Stimulated activated CD4-positive, alpha-beta T cell treated with anti-CD3 and anti-CD28 coated beads, Interleukin-1b, Interleukin-23, amount 100 ng/mL, for 1 hour (primary cell): ENCODE results near the gene PLD2.
"Not testable (repeated sequence)": the region's sequence is repeated elsewhere in the genome, so short reads cannot be mapped to it uniquely, and the experiment has no call there.

ENCODE experiments used
- DNase-seq, 2 donors: peaks; one replicate each; pipeline ENCODE4 v3.0.0-alpha.2; 2020; ENCODE audit warnings: low read depth in 2 of 2

PLD2 gene

GRCh38 chr17:4789701-4789950 lies 17.3 kb upstream of the PLD2 start:
- no peak for DNase-seq

GRCh38 chr17:4789951-4790704 lies 16.8 kb upstream of the PLD2 start:
- peak; percentile 40 to 45 for DNase-seq

DNA sequence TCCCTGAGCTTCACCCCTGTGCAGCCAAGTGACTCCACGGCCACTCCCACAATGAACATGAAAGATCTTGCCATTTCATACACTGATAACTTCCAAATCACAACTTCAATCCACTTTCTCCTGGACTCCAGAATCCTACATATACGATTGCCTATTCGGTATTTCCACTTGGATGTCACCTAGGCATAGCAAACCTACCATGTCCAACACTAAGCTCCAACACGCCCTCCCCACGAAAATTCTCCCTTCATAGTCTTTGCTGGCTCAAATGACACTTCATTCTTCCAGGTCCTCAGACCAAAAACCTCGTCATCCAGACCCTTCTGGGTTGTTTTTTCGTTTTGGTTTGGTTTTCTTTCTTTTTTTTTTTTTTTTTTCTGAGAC lies 16.3 kb upstream of the PLD2 start:
- no peak for DNase-seq

DNA sequence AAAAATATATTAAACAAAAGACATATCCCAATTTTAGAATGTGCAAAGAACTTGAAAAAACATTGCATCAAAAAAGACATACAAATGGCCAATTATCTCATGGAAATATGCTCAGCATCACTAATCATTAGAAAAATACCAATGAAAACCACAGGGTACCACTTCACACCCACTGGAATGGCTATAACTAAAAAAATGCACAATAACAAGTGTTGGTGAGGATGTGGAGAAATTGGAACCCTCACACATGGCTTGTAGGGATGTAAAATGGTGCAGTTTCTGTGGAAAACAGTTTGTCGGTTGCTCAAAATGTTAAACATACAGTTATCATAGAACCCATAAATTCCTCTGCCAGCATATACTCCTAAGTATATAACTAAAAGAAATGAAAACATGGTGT lies 11.8 kb upstream of the PLD2 start:
- DNase-seq, result no peak

- no peak for DNase-seq
Measured at GRCh38 chr17:4796552-4796920, 10.4 kb upstream of the PLD2 start.

GRCh38 chr17:4800462-4801196 lies 6.3 kb upstream of the PLD2 start:
- no peak for DNase-seq

DNA sequence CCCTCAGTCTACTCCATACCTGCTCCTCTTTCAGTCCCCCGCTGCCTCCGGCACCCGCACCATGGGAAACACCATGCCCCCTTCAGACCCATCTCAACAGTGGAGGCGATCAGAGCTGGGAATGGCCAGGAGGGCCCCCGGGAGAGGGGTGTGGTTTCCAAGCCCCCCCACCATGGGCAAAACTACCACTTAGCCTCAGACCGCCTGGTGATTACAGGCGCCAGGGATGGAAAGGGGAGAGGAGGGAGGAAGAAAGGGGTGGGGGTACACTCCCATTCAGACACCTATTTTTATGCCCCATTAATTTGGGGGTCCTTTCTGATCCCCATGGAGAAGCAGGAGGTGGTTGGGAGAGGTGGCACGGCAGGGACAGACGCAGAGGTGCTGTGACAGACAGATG lies 4.7 kb upstream of the PLD2 start, which contains the start of gene C17orf114:
TSS of gene C17orf114 (minus strand) at position 101 of the 400 bp plus-strand sequence.
- DNase-seq, result no peak

DNA sequence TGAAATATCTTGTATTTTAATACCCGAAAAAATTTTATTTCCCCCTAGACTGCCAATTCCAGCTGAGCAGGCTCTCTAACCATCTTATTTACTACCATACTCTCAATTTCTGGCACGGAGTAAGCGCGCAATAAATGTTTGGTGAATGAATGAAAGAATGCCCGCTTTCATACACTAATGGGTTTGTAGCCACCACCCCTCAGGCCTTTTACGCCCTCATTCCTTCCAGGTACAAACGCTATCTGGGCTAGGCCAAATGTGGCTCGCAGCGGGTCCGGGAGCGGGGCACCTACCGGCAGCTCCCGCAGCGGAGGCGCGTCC lies 536 bp upstream of the PLD2 start:
- no peak for DNase-seq

DNA sequence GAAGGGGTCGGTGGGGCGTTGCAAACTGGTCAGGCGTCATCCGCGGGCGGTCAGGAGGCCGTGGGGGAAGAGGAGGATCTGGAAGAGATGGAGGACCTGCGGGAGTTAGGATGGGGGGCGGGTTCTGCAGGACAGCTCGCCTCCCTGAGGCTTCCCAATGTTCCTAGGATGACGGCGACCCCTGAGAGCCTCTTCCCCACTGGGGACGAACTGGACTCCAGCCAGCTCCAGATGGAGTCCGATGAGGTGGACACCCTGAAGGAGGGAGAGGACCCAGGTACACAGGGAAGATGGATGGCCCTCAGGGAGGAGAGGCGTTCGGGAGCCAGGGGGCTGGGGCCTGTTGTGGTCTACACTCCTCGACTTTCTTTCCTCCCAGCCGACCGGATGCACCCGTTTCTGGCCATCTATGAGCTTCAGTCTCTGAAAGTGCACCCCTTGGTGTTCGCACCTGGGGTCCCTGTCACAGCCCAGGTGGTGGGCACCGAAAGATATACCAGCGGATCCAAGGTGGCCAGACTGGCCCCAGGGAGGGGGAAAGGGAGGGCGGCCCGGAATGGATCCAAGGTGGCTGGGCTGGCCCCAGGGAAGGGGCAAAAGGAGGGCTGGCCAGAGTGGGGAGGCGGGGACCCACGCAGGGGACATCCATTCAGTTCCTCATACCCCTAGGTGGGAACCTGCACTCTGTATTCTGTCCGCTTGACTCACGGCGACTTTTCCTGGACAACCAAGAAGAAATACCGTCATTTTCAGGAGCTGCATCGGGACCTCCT lies 839 bp downstream of the PLD2 start:
- no peak for DNase-seq

GRCh38 chr17:4808378-4808767 lies 1.4 kb downstream of the PLD2 start:
- DNase-seq, result no peak

GRCh38 chr17:4810696-4811290 lies 3.8 kb downstream of the PLD2 start:
- no peak for DNase-seq

- DNase-seq, result no peak
Measured at GRCh38 chr17:4811471-4811870, 4.5 kb downstream of the PLD2 start.

DNA sequence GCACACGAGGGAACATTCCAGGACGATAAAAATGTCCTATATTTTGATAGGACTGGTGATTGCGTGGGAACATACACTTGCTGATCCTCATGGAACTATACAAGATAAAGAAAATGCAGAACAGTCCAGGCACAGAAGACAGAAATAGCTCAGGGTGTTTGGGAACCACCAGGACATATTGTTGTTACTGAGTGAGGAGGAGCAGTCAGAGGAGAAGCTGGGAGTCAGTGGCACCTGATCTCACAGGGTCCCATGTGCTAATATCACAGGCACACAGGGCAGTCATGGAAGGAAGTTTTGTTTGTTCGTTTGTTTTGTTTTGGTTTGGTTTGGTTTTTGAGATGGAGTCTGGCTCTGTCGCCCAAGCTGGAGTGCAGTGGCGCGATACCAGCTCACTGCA lies 5.7 kb downstream of the PLD2 start:
- DNase-seq, result no peak

GRCh38 chr17:4815043-4815675 lies 8.2 kb downstream of the PLD2 start:
- no peak for DNase-seq

- DNase-seq, result no peak
Measured at GRCh38 chr17:4816826-4817225, 9.9 kb downstream of the PLD2 start.

DNA sequence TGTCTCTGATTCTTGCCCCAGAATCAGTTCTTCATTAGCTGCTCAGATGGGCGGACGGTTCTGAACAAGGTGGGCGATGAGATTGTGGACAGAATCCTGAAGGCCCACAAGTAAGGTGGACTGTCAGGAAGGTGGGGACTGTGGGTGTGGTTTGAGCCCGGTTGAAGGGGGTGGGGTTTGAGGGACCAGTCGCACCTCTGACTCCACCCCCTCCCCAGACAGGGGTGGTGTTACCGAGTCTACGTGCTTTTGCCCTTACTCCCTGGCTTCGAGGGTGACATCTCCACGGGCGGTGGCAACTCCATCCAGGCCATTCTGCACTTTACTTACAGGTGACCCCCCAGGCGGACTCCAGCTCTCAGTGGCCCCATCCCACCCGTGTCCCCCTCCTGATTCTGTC lies 11.3 kb downstream of the PLD2 start:
- no peak for DNase-seq

DNA sequence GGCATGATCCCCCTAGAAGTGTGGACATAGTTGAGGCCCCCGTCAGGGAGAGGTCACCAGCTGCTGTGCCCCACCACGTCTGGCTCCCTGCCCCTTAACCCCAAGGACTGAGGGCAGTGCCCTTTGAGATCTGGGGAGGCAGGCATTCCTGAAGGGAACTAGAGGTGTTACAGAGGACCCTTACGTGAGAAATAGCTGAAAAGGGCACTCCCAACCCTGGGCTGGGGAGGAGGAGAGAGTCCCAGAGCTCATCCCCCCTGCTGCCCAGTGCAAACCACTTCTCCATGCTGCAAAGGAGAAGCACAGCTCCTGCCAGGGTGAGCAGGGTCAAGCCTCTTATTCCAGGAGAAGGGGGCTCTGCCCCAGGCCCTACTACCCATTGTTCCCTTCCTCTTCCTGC lies 15.9 kb downstream of the PLD2 start:
- no peak for DNase-seq

GRCh38 chr17:4823373-4824089 lies 16.6 kb downstream of the PLD2 start:
- DNase-seq, result no peak

- DNase-seq, result no peak
Measured at GRCh38 chr17:4827399-4827798, 20.4 kb downstream of the PLD2 start.

- DNase-seq, result not testable (repeated sequence)
Measured at GRCh38 chr17:4832829-4833177, 25.9 kb downstream of the PLD2 start.

DNA sequence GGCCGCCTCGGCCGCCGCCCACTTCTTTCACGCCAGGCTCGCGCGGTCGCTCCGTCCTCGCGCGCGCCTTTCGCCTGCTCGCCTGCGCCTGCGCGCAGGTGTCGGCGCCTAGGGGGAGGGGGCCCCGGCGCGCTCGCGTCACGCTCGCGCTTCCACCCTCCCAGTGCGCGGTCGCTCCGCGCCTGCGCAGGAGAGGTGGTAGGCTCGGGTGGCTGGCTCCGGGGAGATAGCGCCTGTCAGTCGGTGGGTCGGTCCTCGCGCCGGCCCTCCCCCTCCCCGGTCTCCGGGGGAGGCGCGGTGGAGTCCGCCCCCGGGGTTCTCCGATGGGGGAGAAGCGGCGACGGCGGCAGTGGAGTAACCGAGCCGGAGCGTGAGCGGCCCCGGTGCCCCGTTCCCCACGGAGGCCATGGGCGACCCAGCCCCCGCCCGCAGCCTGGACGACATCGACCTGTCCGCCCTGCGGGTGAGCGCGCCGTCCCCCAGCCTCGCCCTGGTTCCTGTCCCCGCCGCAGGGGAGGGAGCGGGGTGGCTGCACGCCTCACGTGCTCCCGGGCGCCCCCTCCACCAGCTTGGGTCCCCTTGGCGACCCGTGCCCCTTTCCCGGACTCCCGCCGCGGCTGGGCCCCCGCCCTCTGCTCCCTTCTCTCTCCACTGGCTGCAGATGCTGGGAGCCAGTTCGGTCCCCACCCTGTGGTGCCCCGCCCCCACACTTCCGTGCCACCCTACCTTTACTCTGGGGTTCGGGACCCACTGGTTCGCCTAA lies 26.4 kb downstream of the PLD2 start, which contains the start of gene MINK1:
TSS of gene MINK1 (plus strand) at position 163 of the 763 bp plus-strand sequence. CDS start at position 407, 244 bp downstream.
- DNase-seq, result peak; percentile 63 to 79
